Adrenal gland (tissue), 5 donors: ENCODE measurements around the gene DES.

Source experiments
- POLR2A ChIP-seq, 2 donors: fragments of 450-650 bp; IDR thresholded peaks; one replicate each; pipeline ENCODE4 v1.6.1; 2017; ENCODE audit warnings: antibody characterized with exemption in 2 of 2, mild to moderate bottlenecking in 2 of 2, moderate library complexity in 1 of 2
- TF ChIP-seq, protein P1 (sequence below), 6 experiments: fragments of 450-650 bp in 4 of 6; fragments of 200-600 bp in 2 of 6; sonication (generic) in 1 of 6; IDR thresholded peaks; 1 replicate in 5 of 6; 2 replicates in 1 of 6; pipeline versions ENCODE4 v1.5.1 to v1.8.0; 2016 to 2021; ENCODE audit warnings: antibody characterized with exemption in 6 of 6, mild to moderate bottlenecking in 2 of 6, moderate library complexity in 1 of 6
- donor health status: DM: no; HTN: no; CAD: no.

DNA sequence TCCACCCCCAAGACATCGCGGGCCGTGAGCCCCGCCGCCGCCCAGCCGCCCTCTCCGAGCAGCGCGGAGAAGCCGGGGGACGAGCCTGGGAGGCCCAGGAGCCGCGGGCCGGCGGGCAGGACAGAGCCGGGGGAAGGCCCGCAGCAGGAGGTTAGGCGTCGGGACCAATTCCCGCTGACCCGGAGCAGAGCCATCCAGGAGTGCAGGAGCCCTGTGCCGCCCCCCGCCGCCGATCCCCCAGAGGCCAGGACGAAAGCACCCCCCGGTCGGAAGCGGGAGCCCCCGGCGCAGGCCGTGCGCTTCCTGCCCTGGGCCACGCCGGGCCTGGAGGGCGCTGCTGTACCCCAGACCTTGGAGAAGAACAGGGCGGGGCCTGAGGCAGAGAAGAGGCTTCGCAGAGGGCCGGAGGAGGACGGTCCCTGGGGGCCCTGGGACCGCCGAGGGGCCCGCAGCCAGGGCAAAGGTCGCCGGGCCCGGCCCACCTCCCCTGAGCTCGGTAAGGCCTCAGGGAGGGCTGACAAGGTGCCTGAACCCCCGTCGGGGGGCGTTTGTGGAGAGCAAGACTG lies 30.7 kb downstream of the DES start:
- TF ChIP-seq, protein P1, sequence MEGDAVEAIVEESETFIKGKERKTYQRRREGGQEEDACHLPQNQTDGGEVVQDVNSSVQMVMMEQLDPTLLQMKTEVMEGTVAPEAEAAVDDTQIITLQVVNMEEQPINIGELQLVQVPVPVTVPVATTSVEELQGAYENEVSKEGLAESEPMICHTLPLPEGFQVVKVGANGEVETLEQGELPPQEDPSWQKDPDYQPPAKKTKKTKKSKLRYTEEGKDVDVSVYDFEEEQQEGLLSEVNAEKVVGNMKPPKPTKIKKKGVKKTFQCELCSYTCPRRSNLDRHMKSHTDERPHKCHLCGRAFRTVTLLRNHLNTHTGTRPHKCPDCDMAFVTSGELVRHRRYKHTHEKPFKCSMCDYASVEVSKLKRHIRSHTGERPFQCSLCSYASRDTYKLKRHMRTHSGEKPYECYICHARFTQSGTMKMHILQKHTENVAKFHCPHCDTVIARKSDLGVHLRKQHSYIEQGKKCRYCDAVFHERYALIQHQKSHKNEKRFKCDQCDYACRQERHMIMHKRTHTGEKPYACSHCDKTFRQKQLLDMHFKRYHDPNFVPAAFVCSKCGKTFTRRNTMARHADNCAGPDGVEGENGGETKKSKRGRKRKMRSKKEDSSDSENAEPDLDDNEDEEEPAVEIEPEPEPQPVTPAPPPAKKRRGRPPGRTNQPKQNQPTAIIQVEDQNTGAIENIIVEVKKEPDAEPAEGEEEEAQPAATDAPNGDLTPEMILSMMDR (IDR thresholded peaks at IDR 0.05), result no peak
- TF ChIP-seq POLR2A (IDR thresholded peaks at IDR 0.05), result no peak
